ENCODE measurements around the gene PAMR1. TPM values are rescaled to one million over a fixed set of nuclear protein-coding genes. Genes with fewer than 3 reads are reported as not detected.

Gene PAMR1
- total and polyA plus RNA-seq, 2 of the 8 experiments (the other 6 are each of a cell fraction or from before 2014, with no cell fraction given): 3.0 to 6.9 TPM

- TF ChIP-seq GABPA (IDR thresholded peaks at IDR 0.05; ENCODE audit: borderline replicate concordance, insufficient read depth, low read length): no peak
- no peak for TF ChIP-seq GTF2F1 (IDR thresholded peaks at IDR 0.05; ENCODE audit: borderline replicate concordance, low read depth, low read length)
- TF ChIP-seq USF2 (IDR thresholded peaks at IDR 0.05; ENCODE audit: low read length): 0 out of 2 replicates have a peak, but pooled peaks have one; percentile 35
- peak; percentile 64 to 70 for TF ChIP-seq RAD21 (IDR thresholded peaks at IDR 0.05 in 1 of 2, conservative IDR thresholded peaks at IDR 0.05 in 1 of 2; ENCODE audit: low read depth in 2 of 2, low read length in 2 of 2)
Measured at GRCh38 chr11:35404388-35404775, 121.0 kb downstream of the PAMR1 start (continued).

Data from H1 (cell line).